Stimulated activated CD4-positive, alpha-beta T cell treated with anti-CD3 and anti-CD28 coated beads, TNF-alpha, amount 100 ng/mL, for 48 hours (primary cell): ENCODE results near the gene SDK2.

ENCODE experiments used
- DNase-seq, 3 donors: peaks; one replicate each; pipeline ENCODE4 v3.0.0-alpha.2; 2020; ENCODE audit warnings: low read depth in 3 of 3

The SDK2 gene

GRCh38 chr17:73368085-73368631 is 276.1 kb downstream of the SDK2 start:
- DNase-seq = no peak

GRCh38 chr17:73365906-73366623 is 278.2 kb downstream of the SDK2 start:
- DNase-seq = no peak

DNA sequence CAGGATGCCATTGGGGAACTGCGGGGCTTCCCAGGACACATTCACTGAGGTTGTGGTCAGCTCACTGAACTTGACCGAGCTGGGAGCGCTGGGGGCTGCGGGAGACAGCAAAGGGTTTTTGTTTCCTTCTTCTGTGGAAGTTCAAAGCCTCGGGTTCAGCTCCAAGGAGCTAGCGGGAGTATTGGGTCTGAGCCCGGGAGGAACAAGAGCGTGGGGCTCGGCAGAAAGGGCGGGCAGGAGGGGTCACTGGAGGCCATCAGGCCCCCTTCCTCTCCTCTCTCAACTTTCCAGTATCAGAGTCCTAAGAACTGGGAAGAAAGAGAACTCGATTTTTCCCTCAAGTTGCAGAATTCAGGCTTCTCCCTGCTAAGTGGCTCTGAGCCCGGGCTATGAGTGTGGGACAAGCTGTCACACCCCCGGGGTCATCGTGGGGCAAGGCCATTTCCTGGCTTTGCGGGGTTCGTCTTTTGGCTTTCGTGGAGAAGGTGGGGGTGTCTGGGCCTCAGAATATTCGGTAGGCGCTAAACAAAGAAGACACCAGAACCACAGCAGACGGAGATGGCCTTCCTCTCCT is 278.9 kb downstream of the SDK2 start:
- no peak for DNase-seq

DNA sequence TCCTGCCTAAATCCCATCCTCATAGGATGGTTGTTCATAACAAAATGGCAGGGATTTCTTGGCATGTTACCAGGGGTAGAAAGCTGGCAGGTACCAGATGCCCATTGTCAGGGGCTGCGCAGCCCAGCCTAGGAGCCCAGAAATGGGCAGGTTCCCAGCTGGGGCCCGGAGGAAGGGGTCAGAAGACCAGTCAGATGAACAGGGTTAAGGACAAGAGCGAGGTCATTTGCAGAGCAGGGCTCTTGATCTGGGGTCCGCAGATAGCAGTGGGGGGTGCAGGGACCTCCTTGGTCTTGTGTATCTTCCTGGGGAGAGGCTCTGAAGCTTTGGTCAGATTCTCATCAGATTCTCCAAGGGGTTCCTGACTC is 280.1 kb downstream of the SDK2 start:
- no peak for DNase-seq

DNA sequence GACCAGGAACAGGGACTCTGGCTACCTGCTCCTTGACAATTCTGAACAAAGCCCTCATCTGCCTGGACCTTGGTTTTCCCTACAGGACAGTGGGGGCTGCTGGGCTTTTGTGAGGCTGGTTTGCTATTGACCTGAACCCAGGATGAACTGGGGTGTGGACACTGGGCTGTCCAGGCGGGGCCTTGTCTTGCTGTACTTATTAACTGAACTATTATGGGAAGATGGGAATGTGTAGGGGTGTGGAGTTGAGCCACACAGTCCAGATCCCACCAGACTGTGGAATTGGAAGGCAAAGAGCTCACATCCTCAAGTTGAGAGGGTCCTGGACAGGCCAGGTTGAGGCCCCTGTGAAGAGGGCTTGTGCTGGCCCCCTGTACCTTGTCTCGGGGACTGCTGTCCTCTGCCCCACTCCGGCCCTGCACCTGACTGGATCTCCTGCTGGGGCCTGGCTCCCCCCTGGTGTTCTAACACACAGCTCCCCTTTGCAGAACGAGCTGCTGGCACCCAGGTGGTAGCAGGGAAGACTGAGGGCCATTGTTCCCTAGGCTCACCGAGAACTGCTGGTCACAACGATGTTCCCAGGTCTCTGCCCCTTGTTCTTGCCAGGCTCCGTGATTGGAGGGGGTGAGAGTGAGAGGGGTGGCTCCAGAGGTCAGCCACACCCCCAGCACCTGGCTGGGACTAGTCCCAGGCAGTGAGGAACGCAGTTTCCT is 280.6 kb downstream of the SDK2 start:
- no peak for DNase-seq

GRCh38 chr17:73362697-73363096 is 281.5 kb downstream of the SDK2 start:
- DNase-seq = no peak

- no peak for DNase-seq
These were observed 283.1 kb downstream of the SDK2 start for GRCh38 chr17:73360961-73361761.

- no peak for DNase-seq
These were observed 284.2 kb downstream of the SDK2 start for GRCh38 chr17:73359987-73360410.

DNA sequence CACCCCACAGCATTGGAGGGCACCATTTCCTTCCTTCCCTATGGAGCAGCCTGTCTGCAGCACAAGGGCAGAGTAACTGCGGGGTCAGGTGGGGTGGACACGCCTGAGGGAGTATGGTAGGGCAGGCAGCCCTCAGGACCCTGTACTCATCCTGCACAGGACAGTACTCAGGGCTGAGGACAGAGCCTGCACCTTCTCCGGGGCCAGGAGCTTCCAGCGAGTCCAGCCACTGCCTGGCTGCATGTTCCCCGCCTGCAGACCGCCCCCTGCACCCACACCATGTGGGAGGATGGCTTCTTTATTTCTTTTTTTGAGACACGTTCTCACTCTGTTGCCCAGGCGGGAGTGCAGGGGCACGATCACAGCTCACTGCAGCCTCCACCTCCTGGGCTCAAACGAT is 284.9 kb downstream of the SDK2 start:
- DNase-seq = no peak

DNA sequence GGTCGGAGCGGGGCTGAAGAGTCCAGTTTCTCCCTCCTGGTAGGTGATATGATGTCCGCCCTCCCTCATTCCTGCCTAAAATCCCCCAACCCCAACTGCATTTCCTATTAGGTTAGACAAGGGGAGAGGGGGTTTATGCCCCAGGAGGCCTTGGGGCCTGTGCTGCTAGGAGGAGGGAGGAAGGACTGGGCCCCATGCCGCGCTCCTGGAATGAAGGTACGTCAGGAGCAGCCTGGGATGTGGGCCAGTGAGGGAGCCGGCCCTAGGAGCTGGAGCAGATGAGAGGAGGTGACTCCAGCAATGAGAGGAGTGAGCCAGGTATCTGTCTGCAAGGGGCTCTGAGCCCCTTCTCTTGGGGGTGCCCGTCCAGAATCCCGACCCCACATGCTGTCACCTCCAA is 285.6 kb downstream of the SDK2 start:
- no peak for DNase-seq

- DNase-seq = no peak
These were observed 286.3 kb downstream of the SDK2 start for GRCh38 chr17:73357981-73358380.

DNA sequence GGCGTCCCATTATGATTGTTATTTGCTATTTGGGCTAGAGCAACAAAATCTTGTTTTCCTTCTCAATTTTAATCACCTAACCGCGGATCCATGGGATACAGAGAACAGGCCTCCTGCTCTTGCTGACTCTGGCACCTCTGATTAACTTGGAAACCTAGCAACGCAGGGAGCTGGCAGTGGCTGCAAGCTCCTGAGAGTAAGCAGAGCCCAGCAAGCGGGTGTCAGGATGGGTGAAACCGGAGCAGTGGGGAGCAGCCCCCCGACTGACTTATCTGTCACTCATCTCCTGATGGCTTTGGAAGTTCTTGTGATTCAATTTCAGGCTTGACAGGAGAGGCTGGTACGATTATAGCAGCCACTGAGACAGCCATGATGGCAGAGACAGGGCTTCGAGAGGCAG is 286.9 kb downstream of the SDK2 start:
- DNase-seq = no peak

DNA sequence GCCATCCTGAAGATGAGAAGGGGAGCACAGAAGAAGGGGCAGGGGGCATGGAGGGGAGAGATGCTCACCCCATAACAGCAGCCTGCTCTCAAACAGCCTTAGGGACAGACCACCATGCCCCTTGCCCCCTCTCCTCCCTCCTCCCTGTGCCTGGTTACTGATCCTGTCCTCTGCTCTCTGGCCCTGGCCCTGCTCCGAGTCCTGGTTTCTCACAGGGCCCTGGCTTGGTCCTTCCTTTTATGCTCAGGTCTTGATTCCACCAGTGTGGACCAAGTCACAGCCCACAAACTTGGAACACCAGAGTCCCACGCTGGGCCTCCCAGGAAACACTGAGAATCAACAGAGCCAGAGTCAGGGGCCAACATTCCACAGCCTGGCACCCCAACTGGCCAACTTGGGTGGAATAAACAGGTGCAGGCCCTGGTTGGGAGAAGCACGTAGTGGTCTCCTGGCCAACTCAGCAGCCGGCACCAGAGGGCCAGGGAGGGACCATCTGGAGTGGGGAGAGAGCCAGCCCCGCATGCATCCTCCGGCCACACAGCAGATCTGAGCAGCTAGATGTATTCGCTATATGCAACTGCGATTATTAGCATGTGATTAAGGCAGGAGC is 287.6 kb downstream of the SDK2 start:
- no peak for DNase-seq

GRCh38 chr17:73354423-73355284 is 289.6 kb downstream of the SDK2 start:
- DNase-seq = no peak

DNA sequence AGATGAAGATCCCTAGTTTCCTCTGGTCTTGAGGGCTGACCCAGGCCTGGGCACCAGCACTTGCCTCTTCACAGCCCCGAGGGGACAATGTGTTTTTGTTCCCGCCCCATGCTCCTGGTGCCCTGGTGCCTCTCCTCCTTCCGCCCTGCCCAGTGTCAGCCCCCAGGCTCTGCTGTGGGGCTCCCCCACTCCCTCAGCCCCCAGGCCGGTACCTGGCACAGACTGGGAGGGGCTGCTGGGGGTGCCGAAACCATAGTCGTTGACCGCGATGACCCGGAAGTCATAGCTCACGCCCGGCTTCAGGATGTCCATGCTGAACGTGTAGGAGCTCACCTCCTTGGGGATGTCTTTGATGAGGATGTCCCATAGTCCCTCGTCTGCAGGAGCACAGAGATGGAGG is 292.0 kb downstream of the SDK2 start:
- DNase-seq = no peak

DNA sequence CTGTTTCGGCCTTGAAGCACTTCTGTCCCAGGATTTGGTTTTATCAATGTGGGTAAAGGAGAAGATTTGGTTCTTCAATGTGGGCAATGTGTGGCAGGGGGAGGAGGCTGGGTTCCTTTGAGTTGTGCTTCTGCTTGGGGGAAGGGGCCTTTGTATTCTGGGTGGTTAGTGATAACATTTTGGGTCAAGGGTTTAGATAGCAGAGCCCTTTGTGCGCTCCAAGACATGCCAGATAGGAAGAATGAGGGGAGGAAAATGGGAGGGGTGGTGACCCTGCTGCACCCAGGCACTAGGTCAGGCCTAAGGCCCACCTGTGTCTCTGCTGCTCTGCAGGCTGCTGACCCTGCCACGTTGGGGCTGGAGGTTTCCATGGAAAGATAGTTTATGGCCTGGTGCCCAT is 292.5 kb downstream of the SDK2 start:
- no peak for DNase-seq

- DNase-seq = no peak
These were observed 293.4 kb downstream of the SDK2 start for GRCh38 chr17:73350864-73351263.

DNA sequence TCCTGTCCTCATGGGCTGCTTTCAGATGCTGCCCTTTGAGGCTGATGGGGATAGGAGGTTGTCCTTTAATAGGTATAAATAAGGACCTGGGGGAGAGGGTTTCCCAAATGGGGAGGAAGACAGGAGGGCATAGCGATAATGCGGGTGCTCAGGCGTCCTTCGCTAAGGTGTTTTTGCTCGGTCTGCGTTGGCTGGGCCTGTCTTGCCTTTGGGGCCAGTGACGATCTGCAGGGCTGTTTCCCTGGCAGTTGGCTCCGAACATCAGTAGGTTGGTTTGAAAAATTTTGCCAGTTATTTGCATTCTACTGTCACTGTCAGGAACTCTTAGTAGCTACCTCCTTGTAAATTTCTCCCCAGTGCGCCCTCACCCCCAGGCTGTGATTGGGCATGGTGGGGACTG is 294.6 kb downstream of the SDK2 start:
- no peak for DNase-seq

DNA sequence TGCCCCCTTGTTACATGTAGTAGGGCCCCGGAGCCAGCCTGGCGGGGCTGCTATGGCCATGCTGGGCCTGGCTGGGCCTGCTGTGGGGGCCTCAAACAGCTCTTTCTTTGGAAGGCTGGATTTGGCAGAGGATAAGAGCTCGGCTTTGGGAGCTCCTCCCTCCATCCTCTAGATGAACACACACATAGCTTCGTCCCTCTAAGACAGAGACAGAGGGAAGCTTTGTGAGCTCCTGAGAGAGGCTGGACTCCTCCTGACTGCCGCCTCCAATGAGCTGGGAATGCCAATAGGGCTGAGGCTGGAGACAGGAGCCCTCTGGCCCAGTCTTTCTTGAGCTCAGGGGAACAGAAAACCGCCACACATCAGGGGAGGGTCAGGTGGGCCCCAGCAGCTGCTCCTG is 295.1 kb downstream of the SDK2 start:
- no peak for DNase-seq

DNA sequence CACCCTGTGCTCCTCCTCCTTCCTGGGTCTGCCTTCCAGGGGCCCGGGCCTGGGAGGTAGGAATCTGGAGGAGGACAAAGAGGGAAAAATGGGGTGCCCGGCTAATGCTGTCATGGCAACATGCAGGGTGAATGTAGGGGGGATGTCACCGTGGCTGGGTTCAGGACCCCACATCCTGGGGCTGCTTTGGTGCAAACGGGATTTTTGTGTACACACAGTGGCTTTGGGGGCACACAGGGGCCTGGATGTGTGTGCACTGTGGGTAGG is 295.5 kb downstream of the SDK2 start:
- DNase-seq = no peak
